MM.1S (cell line): ENCODE data around the gene SFTPB.

Experiments used
- DNase-seq: peaks from one replicate; pipeline ENCODE4 v3.0.0-alpha.2; 2015
- H2AFZ ChIP-seq: fragments of 300-600 bp; sonication (generic); 2 replicates; pipeline ENCODE4 v1.6.0; 2016; ENCODE audit warnings: antibody characterized with exemption, low read length
- H3F3A ChIP-seq: fragments of 300-600 bp; sonication (generic); 2 replicates; pipeline ENCODE4 v1.6.1; 2016; ENCODE audit warnings: mild to moderate bottlenecking, antibody characterized with exemption, low read length, moderate library complexity, mixed read lengths; ENCODE audit not compliant: insufficient read depth
- H3K27ac ChIP-seq: fragments of 300-600 bp; sonication (generic); 2 replicates; pipeline ENCODE4 v1.5.1; 2016; ENCODE audit warnings: mild to moderate bottlenecking, low read length
- H3K27me3 ChIP-seq: fragments of 300-600 bp; sonication (generic); replicated peaks from 2 replicates; pipeline ENCODE4 v1.6.0; 2016; ENCODE audit warnings: low read length; ENCODE audit not compliant: insufficient read depth
- H3K36me3 ChIP-seq: fragments of 300-600 bp; sonication (generic); replicated peaks from 2 replicates; pipeline ENCODE4 v1.6.1; 2016; ENCODE audit warnings: mild to moderate bottlenecking, low read length, mixed read lengths; ENCODE audit not compliant: insufficient read depth
- H3K4me1 ChIP-seq: fragments of 300-600 bp; sonication (generic); 2 replicates; pipeline ENCODE4 v1.6.1; 2016; ENCODE audit warnings: low read length, mixed read lengths
- H3K4me2 ChIP-seq: fragments of 300-600 bp; sonication (generic); 2 replicates; pipeline ENCODE4 v1.6.0; 2016; ENCODE audit warnings: low read depth, low read length
- H3K4me3 ChIP-seq: fragments of 300-600 bp; sonication (generic); 2 replicates; pipeline ENCODE4 v1.5.1; 2016; ENCODE audit warnings: low read length, mixed read lengths
- H3K79me2 ChIP-seq: fragments of 300-600 bp; sonication (generic); 2 replicates; pipeline ENCODE4 v1.6.1; 2016; ENCODE audit warnings: mixed run types, low read length, mixed read lengths
- H3K9ac ChIP-seq: fragments of 300-600 bp; sonication (generic); 2 replicates; pipeline ENCODE4 v1.6.1; 2016; ENCODE audit warnings: low read length, mixed read lengths
- H3K9me2 ChIP-seq: fragments of 300-600 bp; sonication (generic); replicated peaks from 2 replicates; pipeline ENCODE4 v1.6.1; 2016; ENCODE audit warnings: mild to moderate bottlenecking, low read length, mixed read lengths; ENCODE audit not compliant: insufficient read depth
- H3K9me3 ChIP-seq: fragments of 300-600 bp; sonication (generic); replicated peaks from 2 replicates; pipeline ENCODE4 v1.6.1; 2016; ENCODE audit warnings: mild to moderate bottlenecking, low read length, mixed read lengths; ENCODE audit not compliant: insufficient read depth
- H4K20me1 ChIP-seq: fragments of 300-600 bp; sonication (generic); 2 replicates; pipeline ENCODE4 v1.6.1; 2016; ENCODE audit warnings: mild to moderate bottlenecking, low read length, moderate library complexity, mixed read lengths; ENCODE audit not compliant: insufficient read depth
- CTCF ChIP-seq: fragments of 300-600 bp; sonication (generic); IDR thresholded peaks from 2 replicates; pipeline ENCODE4 v1.5.1; 2016; ENCODE audit warnings: antibody characterized with exemption, low read length, mixed read lengths
- EZH2 ChIP-seq: fragments of 300-600 bp; sonication (generic); optimal IDR thresholded peaks from 2 replicates; pipeline ENCODE3; 2017; ENCODE audit warnings: low read depth, mild to moderate bottlenecking, antibody characterized with exemption, low read length, mixed read lengths
- EZH2phosphoT487 ChIP-seq: fragments of 300-600 bp; sonication (generic); IDR thresholded peaks from 2 replicates; pipeline ENCODE4 v1.6.1; 2018; ENCODE audit warnings: antibody characterized with exemption, low read length

Gene SFTPB

GRCh38 chr2:85698880-85699254, 30.9 kb upstream of the SFTPB start:
- H3K27ac ChIP-seq, result no peak overlapping the region
- DNase-seq, result no peak
- peaks cover 15% of the 10 kb centered on the region for H3K4me1 ChIP-seq
- no peak overlapping the region for H3K9ac ChIP-seq
- H3K4me3 ChIP-seq, result no peak overlapping the region
- no peaks in the 10 kb centered on the region for H3K27me3 ChIP-seq
- TF ChIP-seq EZH2, result no peak
- TF ChIP-seq CTCF, result no peak
- TF ChIP-seq EZH2phosphoT487, result no peak
- no peaks in the 10 kb centered on the region for H3K36me3 ChIP-seq
- no peaks in the 10 kb centered on the region for H3K9me2 ChIP-seq
- H4K20me1 ChIP-seq, result no peaks in the 10 kb centered on the region
- H2AFZ ChIP-seq, result no peak overlapping the region
- no peaks in the 10 kb centered on the region for H3F3A ChIP-seq
- no peak overlapping the region for H3K4me2 ChIP-seq
- no peaks in the 10 kb centered on the region for H3K79me2 ChIP-seq
- no peaks in the 10 kb centered on the region for H3K9me3 ChIP-seq

- TF ChIP-seq CTCF, result no peak
- TF ChIP-seq EZH2, result no peak
- TF ChIP-seq EZH2phosphoT487, result no peak
- no peak overlapping the region for H3K9ac ChIP-seq
These were observed 30.3 kb upstream of the SFTPB start for GRCh38 chr2:85698184-85698879.

GRCh38 chr2:85697716-85698115, 29.7 kb upstream of the SFTPB start:
- Histone ChIP-seq H3F3A (no peaks in the 10 kb centered on the region), H3K36me3 (no peaks in the 10 kb centered on the region), H3K27ac (no peak overlapping the region), H3K9me2 (no peaks in the 10 kb centered on the region), H3K9me3 (no peaks in the 10 kb centered on the region), H3K4me1 (peaks cover 8% of the 10 kb centered on the region; the same call in 1 of the 2 replicates), H3K27me3 (no peaks in the 10 kb centered on the region), H2AFZ (no peak overlapping the region), H3K4me3 (no peak overlapping the region), H3K9ac (no peak overlapping the region), H4K20me1 (no peaks in the 10 kb centered on the region), H3K4me2 (no peak overlapping the region), H3K79me2 (no peaks in the 10 kb centered on the region)
- no peak for TF ChIP-seq CTCF
- no peak for TF ChIP-seq EZH2
- no peak for TF ChIP-seq EZH2phosphoT487
- DNase-seq, result no peak

More at GRCh38 chr2:85698184-85698879, 30.3 kb upstream of the SFTPB start:
- H3K27ac ChIP-seq, result no peak overlapping the region
- H3K9me2 ChIP-seq, result no peaks in the 10 kb centered on the region
- DNase-seq, result no peak
- no peaks in the 10 kb centered on the region for H3K9me3 ChIP-seq
- H4K20me1 ChIP-seq, result no peaks in the 10 kb centered on the region
- no peak overlapping the region for H2AFZ ChIP-seq
- no peaks in the 10 kb centered on the region for H3K79me2 ChIP-seq
- H3K4me2 ChIP-seq, result no peak overlapping the region
- H3K27me3 ChIP-seq, result no peaks in the 10 kb centered on the region
- H3K36me3 ChIP-seq, result no peaks in the 10 kb centered on the region
- H3K4me1 ChIP-seq, result peaks cover 14% of the 10 kb centered on the region
- H3K4me3 ChIP-seq, result no peak overlapping the region
- H3F3A ChIP-seq, result no peaks in the 10 kb centered on the region
